Nephron progenitor cell (in vitro differentiated cells): ENCODE measurements around the gene OR6S1.
A peak's percentile ranks its signal among the peaks of the same experiment; 100 is the strongest.

ENCODE experiments used
- DNase-seq: peaks from one replicate; pipeline ENCODE4 v3.0.0; 2021
- H3K27ac Mint-ChIP-seq: 2 replicates; pipeline ENCODE4 v1.8.0; 2021; ENCODE audit warnings: mild to moderate bottlenecking, moderate library complexity, mixed read lengths
- H3K27me3 Mint-ChIP-seq: 2 replicates; pipeline ENCODE4 v1.8.0; 2021; ENCODE audit warnings: mild to moderate bottlenecking, low read depth, mixed read lengths; ENCODE audit not compliant: poor library complexity
- H3K36me3 Mint-ChIP-seq: 2 replicates; pipeline ENCODE4 v1.8.0; 2021; ENCODE audit warnings: low read depth, mixed read lengths
- H3K4me1 Mint-ChIP-seq: 2 replicates; pipeline ENCODE4 v1.8.0; 2021; ENCODE audit warnings: mixed read lengths
- H3K4me3 Mint-ChIP-seq: 2 replicates; pipeline ENCODE4 v1.8.0; 2021; ENCODE audit warnings: mild to moderate bottlenecking, moderate library complexity, mixed read lengths
- H3K9me3 Mint-ChIP-seq: 2 replicates; pipeline ENCODE4 v1.8.0; 2021; ENCODE audit warnings: mild to moderate bottlenecking, moderate library complexity, mixed read lengths
- TF ChIP-seq, protein P1 (sequence below): fragments of 200-600 bp; sonication (generic); IDR thresholded peaks from 2 replicates; pipeline ENCODE4 v1.5.0; 2021; ENCODE audit warnings: antibody characterized with exemption

Gene OR6S1

DNA sequence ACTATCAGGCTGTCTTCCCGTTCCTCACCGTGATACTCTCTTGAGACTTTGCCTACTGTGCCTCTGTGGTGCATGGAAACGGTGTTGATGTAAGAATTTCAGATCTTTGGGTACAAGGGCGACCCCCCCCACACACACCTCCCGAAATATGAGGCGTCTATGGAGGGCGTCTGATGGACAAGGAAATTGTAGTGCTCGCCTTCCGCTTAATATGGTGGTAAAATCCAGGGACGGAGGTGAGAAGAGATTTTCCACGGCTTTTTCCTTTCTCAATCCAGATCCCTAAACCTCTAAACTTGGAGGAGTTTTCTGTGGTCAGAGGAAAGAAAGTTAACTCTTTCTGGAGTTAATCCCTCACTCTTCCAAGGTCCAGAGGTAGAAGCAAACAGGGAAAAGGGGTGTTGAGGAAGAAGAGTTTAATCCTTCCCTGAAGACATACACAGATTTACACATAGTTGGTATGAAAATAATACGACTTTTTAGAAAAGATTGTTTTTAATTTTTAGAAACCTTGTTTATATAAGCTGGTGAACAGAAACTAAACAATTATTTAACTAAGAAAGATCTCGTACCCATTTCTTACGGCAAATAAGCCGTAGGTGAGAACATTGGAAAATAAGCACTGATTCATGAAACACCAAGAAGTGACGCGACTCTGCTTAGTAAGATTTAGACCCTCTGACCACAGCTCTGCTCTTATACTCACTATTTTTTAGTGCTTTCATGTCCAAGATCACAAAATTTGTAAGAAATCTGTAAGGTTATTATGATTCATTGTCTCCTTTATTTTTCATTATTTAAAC, 27.3 kb downstream of the OR6S1 start:
- TF ChIP-seq, protein P1, sequence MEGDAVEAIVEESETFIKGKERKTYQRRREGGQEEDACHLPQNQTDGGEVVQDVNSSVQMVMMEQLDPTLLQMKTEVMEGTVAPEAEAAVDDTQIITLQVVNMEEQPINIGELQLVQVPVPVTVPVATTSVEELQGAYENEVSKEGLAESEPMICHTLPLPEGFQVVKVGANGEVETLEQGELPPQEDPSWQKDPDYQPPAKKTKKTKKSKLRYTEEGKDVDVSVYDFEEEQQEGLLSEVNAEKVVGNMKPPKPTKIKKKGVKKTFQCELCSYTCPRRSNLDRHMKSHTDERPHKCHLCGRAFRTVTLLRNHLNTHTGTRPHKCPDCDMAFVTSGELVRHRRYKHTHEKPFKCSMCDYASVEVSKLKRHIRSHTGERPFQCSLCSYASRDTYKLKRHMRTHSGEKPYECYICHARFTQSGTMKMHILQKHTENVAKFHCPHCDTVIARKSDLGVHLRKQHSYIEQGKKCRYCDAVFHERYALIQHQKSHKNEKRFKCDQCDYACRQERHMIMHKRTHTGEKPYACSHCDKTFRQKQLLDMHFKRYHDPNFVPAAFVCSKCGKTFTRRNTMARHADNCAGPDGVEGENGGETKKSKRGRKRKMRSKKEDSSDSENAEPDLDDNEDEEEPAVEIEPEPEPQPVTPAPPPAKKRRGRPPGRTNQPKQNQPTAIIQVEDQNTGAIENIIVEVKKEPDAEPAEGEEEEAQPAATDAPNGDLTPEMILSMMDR = no peak
- Mint-ChIP-seq H3K27ac (no peak overlapping the region), H3K27me3 (no peaks in the 10 kb centered on the region), H3K36me3 (no peaks in the 10 kb centered on the region), H3K9me3 (no peaks in the 10 kb centered on the region), H3K4me1 (peaks cover 8% of the 10 kb centered on the region), H3K4me3 (no peak overlapping the region)
- DNase-seq = peak; percentile 50

DNA sequence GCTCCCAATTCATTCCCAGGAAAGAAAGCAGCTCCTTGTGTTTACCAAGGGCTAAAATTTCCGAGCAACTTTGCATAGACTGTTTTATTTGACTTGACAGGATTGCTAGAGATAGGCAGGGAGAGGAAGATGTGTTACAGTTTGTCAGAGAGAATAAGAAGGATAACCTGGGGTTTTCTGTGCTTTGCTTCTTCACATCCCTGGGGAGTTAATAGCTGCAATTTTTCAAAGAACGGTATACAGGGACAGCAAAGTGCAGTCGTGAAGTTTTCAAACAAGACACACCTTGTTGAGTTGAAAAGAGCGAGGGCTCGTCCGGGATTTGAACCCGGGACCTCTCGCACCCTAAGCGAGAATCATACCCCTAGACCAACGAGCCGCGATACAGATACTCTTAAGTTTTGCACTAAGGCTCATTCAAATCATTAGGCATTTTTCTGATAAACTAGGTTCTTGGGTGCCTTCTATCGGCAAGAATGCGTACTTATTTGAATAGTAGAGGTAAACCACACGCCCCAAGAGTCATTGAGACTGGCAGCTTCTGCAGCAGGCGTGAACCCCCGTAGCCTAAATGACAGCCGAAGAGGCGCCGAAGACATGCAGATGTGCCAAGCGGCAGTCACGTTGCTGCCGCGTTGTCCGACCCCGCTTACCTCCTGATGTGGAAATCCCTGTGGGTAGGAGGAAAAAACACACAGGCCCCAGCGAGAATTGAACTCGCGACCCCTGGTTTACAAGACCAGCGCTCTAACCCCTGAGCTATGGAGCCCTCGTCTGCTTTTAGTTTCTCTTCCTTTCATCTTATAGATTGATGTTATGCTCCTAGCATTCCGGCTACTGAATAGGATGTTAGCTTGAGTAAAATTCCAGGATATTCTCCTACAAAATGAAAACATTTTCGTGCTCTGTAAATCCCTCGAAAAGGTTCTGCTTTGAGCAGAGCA, 28.1 kb downstream of the OR6S1 start:
- Mint-ChIP-seq H3K36me3 (no peaks in the 10 kb centered on the region), H3K9me3 (no peaks in the 10 kb centered on the region), H3K27ac (no peak overlapping the region), H3K4me3 (no peak overlapping the region), H3K4me1 (peaks cover 8% of the 10 kb centered on the region), H3K27me3 (no peaks in the 10 kb centered on the region)
- peak; percentile 78 for DNase-seq
- TF ChIP-seq, protein P1 = peak; percentile 67

DNA sequence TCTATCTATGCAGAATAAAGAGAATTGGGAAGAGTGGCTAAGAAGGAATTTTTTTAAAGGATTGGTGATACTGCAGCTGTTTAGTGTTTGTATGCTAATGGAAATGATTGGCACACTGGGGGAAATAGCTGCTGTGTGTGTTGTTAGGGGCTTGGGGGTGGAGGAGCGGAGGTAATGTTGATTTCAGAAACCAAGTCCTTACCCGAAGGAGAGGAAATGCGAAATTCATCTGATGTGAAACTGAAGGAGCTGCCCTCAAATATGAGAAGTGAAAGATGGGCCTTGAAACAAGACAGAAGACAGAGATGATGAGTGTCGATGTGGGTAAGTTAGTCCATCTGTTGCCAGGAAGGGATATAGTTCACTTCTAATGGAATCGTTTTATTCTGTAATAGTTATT, 29.1 kb downstream of the OR6S1 start:
- H3K27me3 Mint-ChIP-seq = peaks cover under 1% of the 10 kb centered on the region
- TF ChIP-seq, protein P1 = no peak
- H3K27ac Mint-ChIP-seq = no peak overlapping the region
- H3K36me3 Mint-ChIP-seq = no peaks in the 10 kb centered on the region
- H3K4me1 Mint-ChIP-seq = peaks cover 8% of the 10 kb centered on the region
- no peak for DNase-seq
- H3K9me3 Mint-ChIP-seq = no peaks in the 10 kb centered on the region
- no peak overlapping the region for H3K4me3 Mint-ChIP-seq

DNA sequence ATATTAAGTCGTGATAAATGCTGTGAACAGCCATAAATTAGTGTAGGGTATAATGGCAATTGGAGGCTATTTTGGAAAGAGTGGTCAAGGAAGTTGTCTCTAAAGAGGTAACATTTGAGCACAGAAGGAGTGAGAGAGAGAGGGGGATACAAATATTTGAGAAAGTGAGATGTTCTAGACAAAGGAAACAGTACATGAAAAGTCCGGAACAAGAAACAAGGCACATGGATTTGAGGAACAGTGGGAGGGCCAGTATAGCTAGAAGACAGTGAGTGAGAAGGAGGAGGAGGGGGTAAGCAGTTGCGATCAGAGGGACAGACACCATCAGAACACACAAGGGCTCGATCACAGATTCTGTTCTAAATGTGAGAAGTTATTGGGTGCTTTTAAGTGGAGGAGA, 30.2 kb downstream of the OR6S1 start:
- H3K4me3 Mint-ChIP-seq = no peak overlapping the region
- DNase-seq = no peak
- H3K27ac Mint-ChIP-seq = no peak overlapping the region
- TF ChIP-seq, protein P1 = no peak
- H3K27me3 Mint-ChIP-seq = peaks cover 6% of the 10 kb centered on the region
- H3K9me3 Mint-ChIP-seq = no peaks in the 10 kb centered on the region
- peaks cover 5% of the 10 kb centered on the region for H3K4me1 Mint-ChIP-seq
- H3K36me3 Mint-ChIP-seq = no peaks in the 10 kb centered on the region

DNA sequence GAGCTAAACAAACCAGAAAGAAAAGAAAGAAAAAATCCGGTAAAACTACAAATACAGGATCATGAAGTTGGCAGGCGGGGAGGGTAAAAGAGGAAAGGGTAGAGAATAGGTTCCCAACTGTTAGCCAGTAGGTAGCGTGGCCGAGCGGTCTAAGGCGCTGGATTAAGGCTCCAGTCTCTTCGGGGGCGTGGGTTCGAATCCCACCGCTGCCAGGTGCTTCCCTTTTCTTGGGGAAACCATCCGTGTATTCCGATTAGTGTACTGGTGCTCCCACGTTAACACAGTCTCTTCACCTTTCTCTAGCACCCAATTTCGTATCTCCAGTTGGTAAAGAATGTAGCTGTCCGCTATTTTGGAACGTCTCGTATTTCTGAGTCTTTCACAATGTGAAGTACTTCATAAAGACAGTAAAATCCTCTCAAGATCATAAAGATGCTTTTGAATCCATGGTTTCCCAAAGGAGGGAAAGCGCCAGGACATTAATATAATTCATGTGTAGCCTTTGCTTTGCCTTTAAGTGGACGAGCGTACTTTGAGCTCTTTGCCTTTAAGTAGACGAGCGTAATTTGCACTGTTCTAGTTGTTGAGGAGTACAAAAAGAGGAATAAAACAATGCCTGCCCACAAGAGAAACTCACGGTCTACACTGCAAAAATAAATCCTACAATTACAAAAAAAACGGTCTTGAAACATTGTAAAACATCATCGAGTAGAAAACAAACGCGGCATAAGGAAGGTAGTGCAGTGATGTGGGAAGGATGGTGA, 31.3 kb downstream of the OR6S1 start:
- TF ChIP-seq, protein P1 = no peak
- no peaks in the 10 kb centered on the region for H3K4me1 Mint-ChIP-seq
- peaks cover 6% of the 10 kb centered on the region for H3K27me3 Mint-ChIP-seq
- H3K36me3 Mint-ChIP-seq = no peaks in the 10 kb centered on the region
- peak; percentile 89 for DNase-seq
- no peak overlapping the region for H3K4me3 Mint-ChIP-seq
- no peak overlapping the region for H3K27ac Mint-ChIP-seq
- no peaks in the 10 kb centered on the region for H3K9me3 Mint-ChIP-seq
